Measurements from ENCODE around the gene LAP3.
"Not testable (repeated sequence)": the region's sequence is repeated elsewhere in the genome, so short reads cannot be mapped to it uniquely, and the experiment has no call there.

Gene LAP3
- 37.2 to 146 (median 45.3) reads per million in 3 experiments for total RNA-seq

- peak; percentile 98 for DNase-seq
Measured at GRCh38 chr4:17576932-17577664, at the start of gene LAP3. Gene LAP3, plus strand, starts transcription at chr4:17577198. Its CDS starts 268 bp downstream, at chr4:17577466.

- DNase-seq, result no peak
Measured at GRCh38 chr4:17528551-17529165, 48.3 kb upstream of the LAP3 start.

GRCh38 chr4:17531538-17532285, 45.3 kb upstream of the LAP3 start:
- DNase-seq, result no peak

- DNase-seq, result no peak
Measured at GRCh38 chr4:17534705-17535104, 42.3 kb upstream of the LAP3 start.

- DNase-seq, result no peak
Measured at GRCh38 chr4:17535242-17535641, 41.8 kb upstream of the LAP3 start.

GRCh38 chr4:17535906-17536305, 41.1 kb upstream of the LAP3 start:
- DNase-seq, result no peak

- DNase-seq, result not testable (repeated sequence)
Measured at GRCh38 chr4:17537060-17537459, 39.9 kb upstream of the LAP3 start.

- no peak for DNase-seq
Measured at GRCh38 chr4:17544205-17544604, 32.8 kb upstream of the LAP3 start.

- no peak for DNase-seq
Measured at GRCh38 chr4:17544831-17545234, 32.2 kb upstream of the LAP3 start.

GRCh38 chr4:17545374-17546140, 31.4 kb upstream of the LAP3 start:
- no peak for DNase-seq

- DNase-seq, result no peak
Measured at GRCh38 chr4:17546222-17546621, 30.8 kb upstream of the LAP3 start.

- no peak for DNase-seq
Measured at GRCh38 chr4:17546678-17547077, 30.3 kb upstream of the LAP3 start.

- no peak for DNase-seq
Measured at GRCh38 chr4:17550549-17550948, 26.4 kb upstream of the LAP3 start.

- no peak for DNase-seq
Measured at GRCh38 chr4:17552427-17552826, 24.6 kb upstream of the LAP3 start.

- DNase-seq, result no peak
Measured at GRCh38 chr4:17554568-17554967, 22.4 kb upstream of the LAP3 start.

GRCh38 chr4:17556498-17556897, 20.5 kb upstream of the LAP3 start:
- no peak for DNase-seq

- no peak for DNase-seq
Measured at GRCh38 chr4:17557880-17558279, 19.1 kb upstream of the LAP3 start.

- DNase-seq, result no peak
Measured at GRCh38 chr4:17558941-17559708, 17.9 kb upstream of the LAP3 start.

- no peak for DNase-seq
Measured at GRCh38 chr4:17559709-17560048, 17.3 kb upstream of the LAP3 start.

GRCh38 chr4:17560065-17560673, 16.8 kb upstream of the LAP3 start:
- no peak for DNase-seq

- DNase-seq, result no peak
Measured at GRCh38 chr4:17561195-17561909, 15.6 kb upstream of the LAP3 start.
